H1 (cell line): ENCODE data around the gene MACROD2.

Experiments used
- CBX8 ChIP-seq: fragments of 300-800, 300-1000 bp; sonication (generic); IDR thresholded peaks from 2 replicates; pipeline ENCODE4 v1.7.1; 2016; ENCODE audit warnings: low read depth, low read length, borderline replicate concordance
- CHD7 ChIP-seq: fragments of 300-600 bp; sonication (generic); IDR thresholded peaks from 2 replicates; pipeline ENCODE4 v1.7.1; 2012; ENCODE audit warnings: low read length, moderate library complexity, mild to moderate bottlenecking, inconsistent platforms; ENCODE audit not compliant: insufficient replicate concordance
- MAFK ChIP-seq: IDR thresholded peaks from 2 replicates; pipeline ENCODE4 v1.6.1; 2012; ENCODE audit warnings: low read depth, mild to moderate bottlenecking, improper control_type of control experiment, low read length
- MAX ChIP-seq: IDR thresholded peaks from 2 replicates; pipeline ENCODE4 v1.6.1; 2012; ENCODE audit warnings: inconsistent platforms
- POLR2AphosphoS5 ChIP-seq: IDR thresholded peaks from 2 replicates; pipeline ENCODE4 v1.6.1; 2011; ENCODE audit warnings: low read depth, low read length
- RAD21 ChIP-seq, 2 experiments: IDR thresholded peaks in 1 of 2; conservative IDR thresholded peaks in 1 of 2; 2 replicates each; pipeline ENCODE4 v1.6.1; 2011; ENCODE audit warnings: low read depth in 2 of 2, low read length in 2 of 2, improper control_type of control experiment in 1 of 2, inconsistent platforms in 1 of 2, mild to moderate bottlenecking in 1 of 2, moderate library complexity in 1 of 2
- TAF1 ChIP-seq: IDR thresholded peaks from 2 replicates; pipeline ENCODE4 v1.6.1; 2011; ENCODE audit warnings: mild to moderate bottlenecking, low read depth, low read length
- TF ChIP-seq, protein P1 (sequence below), 3 experiments: IDR thresholded peaks; 1 replicate in 2 of 3; 2 replicates in 1 of 3; pipeline versions ENCODE4 v1.5.1 to v1.6.1; 2011; ENCODE audit warnings: low read length in 3 of 3, mild to moderate bottlenecking in 3 of 3, inconsistent platforms in 2 of 3, low read depth in 1 of 3, moderate library complexity in 1 of 3; ENCODE audit not compliant: insufficient read depth in 1 of 3; ENCODE audit errors: control extremely low read depth in 1 of 3

GRCh38 chr20:14291502-14291901 is 296.2 kb downstream of the MACROD2 start:
- TF ChIP-seq, protein P1, sequence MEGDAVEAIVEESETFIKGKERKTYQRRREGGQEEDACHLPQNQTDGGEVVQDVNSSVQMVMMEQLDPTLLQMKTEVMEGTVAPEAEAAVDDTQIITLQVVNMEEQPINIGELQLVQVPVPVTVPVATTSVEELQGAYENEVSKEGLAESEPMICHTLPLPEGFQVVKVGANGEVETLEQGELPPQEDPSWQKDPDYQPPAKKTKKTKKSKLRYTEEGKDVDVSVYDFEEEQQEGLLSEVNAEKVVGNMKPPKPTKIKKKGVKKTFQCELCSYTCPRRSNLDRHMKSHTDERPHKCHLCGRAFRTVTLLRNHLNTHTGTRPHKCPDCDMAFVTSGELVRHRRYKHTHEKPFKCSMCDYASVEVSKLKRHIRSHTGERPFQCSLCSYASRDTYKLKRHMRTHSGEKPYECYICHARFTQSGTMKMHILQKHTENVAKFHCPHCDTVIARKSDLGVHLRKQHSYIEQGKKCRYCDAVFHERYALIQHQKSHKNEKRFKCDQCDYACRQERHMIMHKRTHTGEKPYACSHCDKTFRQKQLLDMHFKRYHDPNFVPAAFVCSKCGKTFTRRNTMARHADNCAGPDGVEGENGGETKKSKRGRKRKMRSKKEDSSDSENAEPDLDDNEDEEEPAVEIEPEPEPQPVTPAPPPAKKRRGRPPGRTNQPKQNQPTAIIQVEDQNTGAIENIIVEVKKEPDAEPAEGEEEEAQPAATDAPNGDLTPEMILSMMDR (IDR thresholded peaks at IDR 0.05; ENCODE audit: control extremely low read depth in 1 of 3, insufficient read depth in 1 of 3, low read depth in 1 of 3, low read length in 3 of 3) = no peak
- TF ChIP-seq MAFK (no peak), TAF1 (no peak), POLR2AphosphoS5 (no peak), RAD21 (IDR thresholded peaks at IDR 0.05 in 1 of 2, conservative IDR thresholded peaks at IDR 0.05 in 1 of 2; ENCODE audit: low read depth in 2 of 2, low read length in 2 of 2) (no peak), MAX (no peak), CBX8 (no peak), CHD7 (no peak)
